Measurements from ENCODE around the gene SLC45A1. TPM values are rescaled to one million over a fixed set of nuclear protein-coding genes. Genes with fewer than 3 reads are reported as not detected.

Gene SLC45A1
- polyA plus RNA-seq, 1 donor (not counting 4 experiments of a cell fraction or from before 2014, with no cell fraction given), result 0.14 TPM

DNA sequence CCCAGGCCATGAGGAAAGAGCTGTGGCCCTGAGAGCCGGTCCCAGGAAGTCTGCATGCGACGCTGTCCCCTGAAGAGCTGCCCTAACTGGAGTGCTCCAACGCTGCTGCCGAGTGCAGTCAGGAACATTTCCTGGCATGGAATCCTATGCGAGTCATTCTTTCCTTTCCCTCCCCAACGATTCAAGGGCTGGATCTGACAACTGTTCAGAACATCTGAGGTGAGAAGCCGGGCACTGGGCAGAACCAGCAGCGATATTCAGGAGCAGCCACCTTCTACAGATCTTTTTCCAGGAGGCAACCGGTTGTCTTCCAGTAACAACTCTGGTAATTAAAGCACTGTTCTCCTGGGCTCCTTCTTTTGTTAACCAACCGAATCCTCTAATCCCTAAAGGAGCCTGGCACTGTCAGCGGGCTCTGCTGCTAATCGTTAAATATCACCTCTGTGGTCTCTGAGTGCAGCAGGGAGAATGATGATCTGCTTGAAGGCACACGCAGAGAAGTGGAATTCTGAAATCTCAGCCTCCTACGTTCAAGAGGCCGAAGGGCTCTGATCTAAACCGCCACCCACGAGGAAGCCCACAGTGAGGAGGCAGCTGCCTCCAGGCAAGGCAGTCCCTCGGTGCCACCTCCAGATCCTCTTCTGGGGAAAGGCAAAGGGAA is 55.8 kb downstream of the SLC45A1 start:
- Histone ChIP-seq H3K9me3 (ENCODE audit: control insufficient read depth, low read depth, low read length) (no peaks in the 10 kb centered on the region), H3K27ac (ENCODE audit: control insufficient read depth, insufficient read depth, low read length) (peak overlapping the region; percentile 15), H3K9me1 (ENCODE audit: control insufficient read depth, extremely low read depth, insufficient read depth, low read length) (no peaks in the 10 kb centered on the region), H4K20me1 (ENCODE audit: control insufficient read depth, extremely low read depth, insufficient read depth, low read length) (no peaks in the 10 kb centered on the region), H3K4me2 (ENCODE audit: control insufficient read depth, extremely low read depth, insufficient read depth, low read depth, low read length) (peak overlapping the region; percentile 24), H3K9ac (ENCODE audit: control insufficient read depth, extremely low read depth, insufficient read depth, low read length) (peak overlapping the region; percentile 8), H3K4me1 (ENCODE audit: control insufficient read depth, extremely low read depth, insufficient read depth, low read length) (peaks cover 14% of the 10 kb centered on the region), H3K4me3 (ENCODE audit: control insufficient read depth in 2 of 3, extremely low read depth in 1 of 3, insufficient read depth in 2 of 3, low read depth in 1 of 3, low read length in 3 of 3) (no peak overlapping the region), H3K36me3 (ENCODE audit: control insufficient read depth in 2 of 2, extremely low read depth in 1 of 2, insufficient read depth in 2 of 2, low read length in 2 of 2) (peaks cover 3 to 6% of the 10 kb centered on the region in 2 experiments), H3K27me3 (ENCODE audit: control insufficient read depth, extremely low read depth, insufficient read depth, low read length) (no peaks in the 10 kb centered on the region), H2AFZ (ENCODE audit: control insufficient read depth, low read length) (no peak overlapping the region), H3K79me2 (ENCODE audit: control insufficient read depth, insufficient read depth, low read length) (peaks cover 2% of the 10 kb centered on the region)
- FAIRE-seq, result peak; percentile 56
- no peak for DNase-seq (ENCODE audit: low read depth, low spot score)
- TF ChIP-seq, protein P1, sequence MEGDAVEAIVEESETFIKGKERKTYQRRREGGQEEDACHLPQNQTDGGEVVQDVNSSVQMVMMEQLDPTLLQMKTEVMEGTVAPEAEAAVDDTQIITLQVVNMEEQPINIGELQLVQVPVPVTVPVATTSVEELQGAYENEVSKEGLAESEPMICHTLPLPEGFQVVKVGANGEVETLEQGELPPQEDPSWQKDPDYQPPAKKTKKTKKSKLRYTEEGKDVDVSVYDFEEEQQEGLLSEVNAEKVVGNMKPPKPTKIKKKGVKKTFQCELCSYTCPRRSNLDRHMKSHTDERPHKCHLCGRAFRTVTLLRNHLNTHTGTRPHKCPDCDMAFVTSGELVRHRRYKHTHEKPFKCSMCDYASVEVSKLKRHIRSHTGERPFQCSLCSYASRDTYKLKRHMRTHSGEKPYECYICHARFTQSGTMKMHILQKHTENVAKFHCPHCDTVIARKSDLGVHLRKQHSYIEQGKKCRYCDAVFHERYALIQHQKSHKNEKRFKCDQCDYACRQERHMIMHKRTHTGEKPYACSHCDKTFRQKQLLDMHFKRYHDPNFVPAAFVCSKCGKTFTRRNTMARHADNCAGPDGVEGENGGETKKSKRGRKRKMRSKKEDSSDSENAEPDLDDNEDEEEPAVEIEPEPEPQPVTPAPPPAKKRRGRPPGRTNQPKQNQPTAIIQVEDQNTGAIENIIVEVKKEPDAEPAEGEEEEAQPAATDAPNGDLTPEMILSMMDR (optimal IDR thresholded peaks at IDR 0.05 in 1 of 3, IDR thresholded peaks at IDR 0.05 in 1 of 3, conservative IDR thresholded peaks at IDR 0.05 in 1 of 3; ENCODE audit: extremely low read depth in 1 of 3, insufficient read depth in 2 of 3, low read length in 3 of 3), result no peak
- no peak for TF ChIP-seq EZH2 (IDR thresholded peaks at IDR 0.05; ENCODE audit: low read length)
- dilution Hi-C loops (cut with MboI; ENCODE audit: extremely low pct_ligation_motif_present, low sequenced_read_pairs), result no loop called here

DNA sequence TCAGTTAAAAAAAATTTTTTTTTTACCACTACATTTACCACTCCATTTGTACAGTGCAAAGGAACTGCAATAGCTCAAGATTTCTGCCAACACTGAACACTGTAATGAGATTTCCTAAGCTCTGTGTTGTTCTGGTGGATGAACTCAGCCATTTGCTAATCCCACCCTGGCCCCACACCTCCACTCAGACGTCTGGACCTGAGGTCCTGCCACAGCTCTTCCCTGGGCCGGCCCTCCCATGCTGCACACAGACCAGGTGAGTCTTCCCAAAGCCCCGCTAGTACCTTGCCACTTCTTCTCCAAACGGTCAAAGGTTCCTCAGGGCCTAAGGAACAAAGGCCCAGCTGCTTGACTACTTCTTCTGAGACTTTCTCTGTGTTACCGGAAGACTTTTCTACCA is 56.4 kb downstream of the SLC45A1 start:
- Histone ChIP-seq H3K4me1 (ENCODE audit: control insufficient read depth, extremely low read depth, insufficient read depth, low read length) (peaks cover 14% of the 10 kb centered on the region), H3K9me3 (ENCODE audit: control insufficient read depth, low read depth, low read length) (no peaks in the 10 kb centered on the region), H3K9ac (ENCODE audit: control insufficient read depth, extremely low read depth, insufficient read depth, low read length) (peak overlapping the region; percentile 8), H3K27ac (ENCODE audit: control insufficient read depth, insufficient read depth, low read length) (no peak overlapping the region), H3K9me1 (ENCODE audit: control insufficient read depth, extremely low read depth, insufficient read depth, low read length) (no peaks in the 10 kb centered on the region), H3K4me3 (ENCODE audit: control insufficient read depth in 2 of 3, extremely low read depth in 1 of 3, insufficient read depth in 2 of 3, low read depth in 1 of 3, low read length in 3 of 3) (no peak overlapping the region), H2AFZ (ENCODE audit: control insufficient read depth, low read length) (no peak overlapping the region), H3K4me2 (ENCODE audit: control insufficient read depth, extremely low read depth, insufficient read depth, low read depth, low read length) (no peak overlapping the region), H3K79me2 (ENCODE audit: control insufficient read depth, insufficient read depth, low read length) (peaks cover 3% of the 10 kb centered on the region), H3K27me3 (ENCODE audit: control insufficient read depth, extremely low read depth, insufficient read depth, low read length) (no peaks in the 10 kb centered on the region), H3K36me3 (ENCODE audit: control insufficient read depth in 2 of 2, extremely low read depth in 1 of 2, insufficient read depth in 2 of 2, low read length in 2 of 2) (peaks cover 3 to 6% of the 10 kb centered on the region in 2 experiments), H4K20me1 (ENCODE audit: control insufficient read depth, extremely low read depth, insufficient read depth, low read length) (no peaks in the 10 kb centered on the region)
- DNase-seq (ENCODE audit: low read depth, low spot score) (no peak), FAIRE-seq (no peak)
- dilution Hi-C loops (cut with MboI; ENCODE audit: extremely low pct_ligation_motif_present, low sequenced_read_pairs), result no loop called here
- TF ChIP-seq EZH2 (IDR thresholded peaks at IDR 0.05; ENCODE audit: low read length), result no peak
- TF ChIP-seq, protein P1 (optimal IDR thresholded peaks at IDR 0.05 in 1 of 3, IDR thresholded peaks at IDR 0.05 in 1 of 3, conservative IDR thresholded peaks at IDR 0.05 in 1 of 3; ENCODE audit: extremely low read depth in 1 of 3, insufficient read depth in 2 of 3, low read length in 3 of 3), result no peak
